RPMI7951 (cell line): ENCODE results near the gene MYO1G. TPM values are rescaled to one million over a fixed set of nuclear protein-coding genes. Genes with fewer than 3 reads are reported as not detected.
"Not testable (repeated sequence)": the region's sequence is repeated elsewhere in the genome, so short reads cannot be mapped to it uniquely, and the experiment has no call there.

Experiments used
- DNase-seq: peaks from one replicate; pipeline ENCODE4 v3.0.0-alpha.2; 2012; ENCODE audit warnings: low read depth
- total RNA-seq: library from RNA; depleted of rRNA; stranded (reverse); fragments of >200 nt; shearing (Covaris generic); gene quantifications from 2 replicates; pipeline ENCODE4 v1.2.3, GENCODE V29; 2014

MYO1G gene
- total RNA-seq, 1 experiment from 2014 or later = not detected

DNA sequence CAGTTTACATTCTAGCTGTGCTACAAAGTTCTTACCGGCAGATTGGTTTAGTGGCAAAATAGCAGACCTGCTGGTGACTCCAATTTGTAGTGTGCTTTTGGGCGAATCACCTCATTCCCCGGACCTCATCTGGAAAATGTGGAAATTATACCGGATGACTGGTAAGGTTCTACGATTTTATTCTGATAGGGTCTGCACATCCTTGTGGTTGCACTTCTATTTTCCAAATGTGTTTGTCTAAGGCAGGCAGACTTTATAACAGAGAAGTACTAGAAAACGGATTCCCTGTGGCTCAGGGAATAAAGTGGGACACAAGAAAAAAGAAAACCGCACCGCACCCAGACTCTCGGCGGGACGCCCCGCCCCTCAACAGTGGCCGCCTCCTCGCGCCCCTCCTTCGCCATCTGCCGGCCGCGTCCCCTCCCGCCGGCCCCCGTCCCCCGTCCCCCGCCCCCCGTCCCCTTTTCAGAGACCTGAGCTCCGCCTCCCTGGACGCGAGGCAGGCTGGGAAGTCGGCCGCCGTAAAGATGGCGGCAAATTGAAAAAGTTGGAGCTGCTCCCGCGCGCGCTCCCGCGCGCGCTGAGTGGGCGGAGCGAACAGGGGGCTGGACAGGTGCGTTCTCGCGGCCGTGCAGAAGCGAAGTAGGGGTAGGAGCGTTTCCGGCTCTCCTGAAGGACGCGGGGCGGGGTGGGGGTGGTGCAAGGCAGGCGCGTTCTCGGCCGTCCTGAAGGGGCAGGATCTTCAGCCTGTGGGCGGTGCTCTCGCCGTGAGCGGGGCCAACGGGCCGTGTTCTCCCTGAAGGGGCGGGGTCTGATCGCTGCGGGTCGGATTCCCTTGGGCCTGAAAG lies 20.7 kb upstream of the MYO1G start:
- DNase-seq = peak; percentile 99

DNA sequence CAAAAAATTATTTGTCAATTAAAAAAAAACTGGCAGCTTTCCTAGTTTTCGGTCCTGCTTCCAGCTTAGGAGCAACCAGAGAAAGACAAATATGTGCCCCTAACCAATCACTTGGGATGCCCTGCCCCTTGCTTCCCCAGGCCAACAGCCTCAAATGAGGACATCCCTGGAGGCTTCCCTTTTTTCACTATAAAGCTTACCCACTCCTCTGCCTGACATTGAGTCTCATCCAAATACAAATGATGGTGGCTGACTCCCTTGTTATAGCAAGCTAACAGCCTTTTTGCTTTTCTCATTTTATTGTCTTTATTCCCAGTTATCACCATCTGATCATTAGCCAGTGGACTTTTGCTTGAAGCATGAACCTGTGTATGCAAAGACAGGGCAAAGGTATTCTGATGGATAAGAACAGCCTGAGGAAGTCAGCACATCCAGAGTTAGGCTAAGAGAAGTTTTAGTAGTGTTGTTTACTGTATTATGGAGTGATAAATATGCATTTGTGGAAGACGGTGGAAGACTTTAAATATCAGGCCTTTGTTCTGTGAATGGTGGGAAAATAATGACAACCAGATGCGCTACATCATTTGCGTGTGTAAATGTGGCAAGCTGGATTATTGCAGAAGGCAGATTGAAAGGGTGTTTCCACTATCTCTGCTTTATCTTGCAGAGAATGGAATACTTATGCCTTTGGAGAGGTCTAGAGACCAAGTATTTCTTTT lies 19.5 kb upstream of the MYO1G start:
- peak; percentile 34 for DNase-seq

DNA sequence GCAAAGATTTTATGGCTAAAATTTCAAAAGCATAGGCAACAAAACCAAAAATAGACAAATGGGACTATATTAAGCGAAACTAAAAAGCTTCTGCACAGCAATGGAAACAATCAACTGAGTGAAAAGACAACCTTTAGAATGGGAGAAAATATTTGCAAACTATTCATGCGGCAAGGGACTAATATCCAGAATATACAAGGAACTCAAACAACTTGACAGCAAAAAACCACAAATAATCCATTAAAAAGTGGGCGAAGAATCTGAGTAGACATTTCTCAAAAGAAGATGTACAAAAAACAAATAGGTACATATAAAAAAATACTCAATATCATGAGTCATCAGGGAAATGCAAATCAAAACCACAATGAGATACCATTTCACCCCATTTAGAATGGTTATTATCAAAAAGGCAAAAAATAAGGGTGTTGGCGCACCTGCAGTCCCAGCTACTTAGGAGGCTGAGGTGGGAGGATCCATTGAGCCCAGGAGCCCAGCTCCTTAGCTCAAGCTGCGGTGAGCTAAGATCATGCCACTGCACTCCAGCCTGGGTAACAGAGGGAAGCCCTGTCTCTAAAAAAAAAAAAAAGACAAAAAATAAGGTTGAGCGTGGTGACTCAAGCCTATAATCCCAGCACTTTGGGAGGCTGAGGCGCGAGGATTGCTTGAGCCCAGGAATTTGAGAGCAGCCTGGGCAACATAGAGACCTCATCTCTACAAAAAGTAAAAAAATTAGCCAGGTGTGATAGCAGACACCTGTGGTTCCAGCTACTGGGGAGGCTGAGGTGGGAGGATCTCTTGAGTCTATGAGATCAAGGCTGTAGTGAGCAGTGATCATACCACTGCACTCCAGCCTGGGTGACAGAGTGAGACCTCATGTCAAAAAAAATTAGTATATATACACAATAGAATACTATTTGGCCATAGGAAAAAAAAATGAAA lies 17.0 kb upstream of the MYO1G start:
- DNase-seq = no peak

DNA sequence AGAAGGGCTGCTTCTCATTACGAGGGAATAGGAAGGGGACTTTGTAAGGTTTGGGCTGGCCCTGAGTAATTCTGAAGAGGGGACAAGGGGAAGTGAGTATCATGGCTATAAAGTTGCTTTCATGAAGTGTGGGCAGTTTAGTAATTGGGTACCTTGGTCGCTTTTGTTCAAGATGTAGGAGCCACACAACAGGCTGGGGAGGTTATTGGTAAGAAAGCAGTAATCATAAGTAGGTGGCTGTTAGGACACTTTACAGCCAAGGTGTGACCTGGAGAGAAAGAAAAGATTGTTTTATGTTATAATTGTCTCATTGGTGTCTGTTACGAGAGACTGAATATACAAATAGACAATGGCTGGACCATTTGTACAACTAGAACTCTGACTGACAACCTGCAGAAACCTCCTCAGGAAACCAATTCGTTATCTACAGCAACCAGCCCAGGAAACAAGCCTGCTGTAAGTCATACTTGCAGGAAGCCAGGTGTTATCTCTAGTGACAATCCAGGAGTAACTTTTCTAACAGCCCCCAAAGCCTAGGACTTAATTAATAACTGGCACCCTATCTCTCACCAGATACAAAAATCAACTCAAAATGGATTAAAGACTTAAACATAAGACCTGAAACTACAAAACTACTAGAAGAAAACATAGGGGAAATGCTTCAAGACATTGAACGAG lies 16.2 kb upstream of the MYO1G start:
- no peak for DNase-seq

DNA sequence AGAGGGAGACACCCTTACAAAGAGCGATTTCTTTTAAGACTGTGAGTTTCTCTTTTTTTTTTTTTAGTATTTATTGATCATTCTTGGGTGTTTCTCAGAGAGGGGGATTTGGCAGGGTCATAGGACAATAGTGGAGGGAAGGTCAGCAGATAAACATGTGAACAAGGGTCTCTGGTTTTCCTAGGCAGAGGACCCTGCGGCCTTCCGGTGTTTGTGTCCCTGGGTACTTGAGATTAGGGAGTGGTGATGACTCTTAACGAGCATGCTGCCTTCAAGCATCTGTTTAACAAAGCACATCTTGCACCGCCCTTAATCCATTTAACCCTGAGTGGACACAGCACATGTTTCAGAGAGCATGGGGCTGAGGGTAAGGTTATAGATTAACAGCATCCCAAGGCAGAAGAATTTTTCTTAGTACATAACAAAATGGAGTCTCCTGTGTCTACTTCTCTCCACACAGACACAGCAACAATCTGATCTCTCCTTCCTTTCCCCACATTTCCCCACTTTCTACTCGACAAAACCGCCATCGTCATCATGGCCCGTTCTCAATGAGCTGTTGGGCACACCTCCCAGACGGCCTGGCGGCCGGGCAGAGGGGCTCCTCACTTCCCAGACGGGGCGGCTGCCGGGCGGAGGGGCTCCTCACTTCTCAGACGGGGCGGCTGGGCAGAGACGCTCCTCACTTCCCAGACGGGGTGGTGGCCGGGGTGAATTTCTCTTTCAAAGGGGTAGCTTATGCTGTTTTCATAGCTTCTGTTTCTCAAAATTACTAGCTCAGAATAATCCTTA lies 13.4 kb upstream of the MYO1G start:
- not testable (repeated sequence) for DNase-seq

DNA sequence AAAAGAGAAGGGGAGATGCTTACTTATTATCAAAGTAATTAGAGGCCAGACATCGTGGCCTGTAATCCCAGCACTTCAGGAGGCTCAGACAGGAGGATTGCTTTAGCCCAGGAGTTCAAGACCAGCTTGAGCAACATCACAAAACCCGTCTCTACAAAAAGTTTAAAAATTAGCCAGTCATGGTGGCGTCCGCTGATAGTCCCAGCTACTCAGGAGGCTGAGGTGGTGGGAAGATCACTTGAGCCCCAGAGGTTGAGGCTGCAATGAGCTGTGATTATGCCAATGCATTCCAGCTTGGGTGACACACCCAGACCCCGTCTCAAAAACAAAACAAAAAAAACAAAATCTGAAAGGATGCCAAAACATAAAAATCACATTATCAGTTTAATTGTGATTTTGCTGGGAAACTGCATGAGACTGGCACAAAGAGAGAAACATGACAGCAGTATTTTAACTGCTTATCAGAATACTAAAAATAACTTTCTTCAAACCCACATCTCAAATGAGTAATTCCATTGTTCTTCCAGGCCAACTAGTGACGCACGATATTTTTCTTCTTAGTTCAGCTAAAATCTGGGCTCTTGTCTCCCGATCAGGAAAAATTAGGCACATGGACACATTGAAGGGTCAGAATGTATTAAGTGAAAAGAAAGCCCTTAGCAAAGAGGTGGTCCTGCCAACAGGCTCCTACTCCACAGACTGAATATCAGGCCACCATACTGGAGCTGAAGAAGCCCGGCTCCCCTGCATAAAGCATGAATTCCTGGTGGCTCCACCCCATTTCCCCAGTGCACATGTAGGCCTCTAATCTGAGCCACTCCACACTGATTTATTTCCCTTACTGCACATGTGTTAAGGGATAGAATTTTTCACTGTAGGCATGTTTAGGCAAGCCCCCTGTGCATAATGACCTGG lies 11.6 kb upstream of the MYO1G start:
- DNase-seq = peak; percentile 90

DNA sequence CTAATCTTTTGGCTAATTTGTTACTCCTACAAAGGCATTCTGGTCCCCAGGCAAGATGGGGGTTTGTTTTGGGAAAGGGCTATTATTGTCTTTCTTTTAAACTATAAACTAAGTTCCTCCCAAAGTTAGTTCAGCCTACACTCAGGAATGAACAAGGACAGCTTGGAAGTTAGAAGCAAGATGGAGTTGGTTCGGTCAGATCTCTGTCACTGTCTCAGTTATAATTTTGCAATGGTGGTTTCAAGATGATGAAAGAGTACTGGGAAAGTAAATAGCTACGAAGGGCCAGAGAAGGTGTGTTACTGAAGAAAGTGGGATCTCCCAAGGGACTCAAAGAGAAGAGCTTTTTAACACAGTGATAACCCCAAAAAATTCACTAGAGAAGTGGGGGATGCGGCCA lies 10.3 kb upstream of the MYO1G start:
- DNase-seq = no peak

DNA sequence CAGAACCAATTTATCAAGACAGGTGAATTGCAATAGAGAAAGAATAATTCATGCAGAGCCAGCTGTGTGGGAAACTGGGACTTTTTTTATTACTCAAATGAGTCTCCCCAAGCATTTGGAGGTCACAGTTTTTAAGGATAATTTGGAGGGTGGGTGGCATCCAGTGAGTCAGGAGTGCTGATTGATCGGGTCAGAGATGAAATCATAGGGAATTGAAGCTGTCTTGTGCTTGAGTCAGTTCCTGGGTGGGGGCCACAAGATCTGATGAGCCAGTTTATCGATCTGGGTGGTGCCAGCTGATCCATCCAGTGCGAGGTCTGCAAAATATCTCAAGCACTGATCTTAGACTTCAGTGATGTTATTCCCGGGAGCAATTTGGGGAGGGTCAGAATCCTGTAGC lies 9.9 kb upstream of the MYO1G start:
- DNase-seq = no peak

DNA sequence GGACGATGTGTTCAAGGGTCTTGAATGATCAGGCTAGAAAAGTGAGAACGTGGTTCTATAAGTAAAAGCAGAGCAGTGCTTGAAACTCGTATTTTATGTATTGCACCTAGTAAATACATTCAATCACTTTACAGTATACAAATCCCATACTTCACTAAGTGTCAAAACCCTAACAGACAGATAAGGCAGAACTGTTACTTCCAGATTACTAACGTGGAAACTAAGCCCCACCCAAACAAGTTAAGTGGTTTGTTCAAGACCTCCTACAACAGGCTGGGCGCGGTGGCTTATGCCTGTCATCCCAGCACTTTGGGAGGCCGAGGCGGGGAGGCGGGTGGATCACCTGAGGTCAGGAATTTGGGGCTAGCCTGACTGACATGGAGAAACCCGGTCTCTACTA lies 9.2 kb upstream of the MYO1G start:
- DNase-seq = no peak

DNA sequence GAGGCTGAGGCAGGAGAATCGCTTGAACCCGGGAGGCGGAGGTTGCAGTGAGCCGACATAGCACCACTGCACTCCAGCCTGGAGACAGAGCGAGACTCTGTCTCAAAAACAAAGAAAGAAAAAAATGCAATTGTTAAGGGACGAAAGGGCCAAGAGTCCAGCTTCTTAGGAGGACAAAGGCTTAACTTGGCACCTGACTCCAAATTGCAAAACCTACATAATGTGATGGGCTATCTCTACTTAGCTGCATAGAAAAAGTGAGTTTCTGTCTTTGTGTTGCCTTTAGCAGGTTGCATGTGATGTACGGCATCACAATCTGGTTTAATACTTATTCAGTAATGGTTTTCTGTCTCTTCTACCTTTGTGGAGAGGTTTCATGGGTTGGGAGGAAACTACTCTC lies 8.6 kb upstream of the MYO1G start:
- DNase-seq = no peak

DNA sequence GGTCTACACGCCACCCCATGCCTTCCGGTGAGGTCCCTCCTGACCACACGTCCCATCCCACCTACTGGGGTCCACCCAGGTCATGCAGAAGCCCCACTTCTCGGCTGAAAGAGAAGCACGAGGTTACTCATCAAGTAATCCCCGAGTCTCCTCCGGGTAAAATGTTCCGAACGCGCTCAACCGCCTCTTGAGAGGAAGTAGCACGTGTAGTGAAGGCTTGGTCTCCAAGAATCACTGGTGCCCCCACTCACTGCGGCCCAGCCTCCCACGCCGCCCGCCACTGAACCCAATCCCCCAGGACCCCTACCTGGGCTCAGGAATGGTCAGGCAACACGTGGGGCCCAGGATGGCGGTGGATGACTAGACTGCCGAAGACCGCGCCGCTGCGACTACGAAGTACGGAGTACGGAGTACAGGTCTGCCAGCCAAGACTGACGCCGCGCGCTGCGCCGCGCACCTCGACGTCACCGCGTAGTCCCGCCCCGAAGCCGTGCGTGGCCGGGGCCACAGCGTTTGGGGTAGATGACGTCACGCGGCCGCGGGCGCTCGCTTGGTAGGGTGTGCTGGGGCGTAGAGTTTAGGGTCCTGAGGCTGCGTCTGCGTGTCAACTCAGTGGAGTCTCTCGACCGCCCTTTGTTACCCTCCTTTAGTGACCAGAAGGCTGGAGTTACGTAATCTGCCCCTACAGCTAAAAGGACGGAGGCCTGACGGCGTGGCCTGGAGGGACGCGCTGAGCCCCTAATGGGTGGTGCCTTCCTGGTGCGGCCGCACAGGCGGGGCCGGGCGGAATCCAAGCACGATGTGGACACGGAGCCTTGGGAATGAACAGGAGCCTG lies 7.6 kb upstream of the MYO1G start:
- DNase-seq = peak; percentile 95

DNA sequence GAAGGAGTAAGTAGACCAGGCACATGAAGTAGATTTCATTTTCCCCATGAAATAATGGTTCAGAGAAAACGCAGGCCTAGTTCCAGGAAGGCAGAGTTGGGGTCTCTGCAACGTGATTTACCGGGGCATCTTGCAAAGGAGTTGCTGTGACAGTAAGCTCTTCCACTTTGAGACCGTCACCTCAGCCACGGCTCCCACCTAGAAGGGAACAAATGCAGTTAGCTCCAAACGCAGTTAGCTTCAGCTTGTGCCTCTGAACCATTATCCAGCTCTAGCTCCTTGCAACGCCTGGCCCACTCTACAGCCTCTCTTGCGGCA lies 7.0 kb upstream of the MYO1G start:
- no peak for DNase-seq

DNA sequence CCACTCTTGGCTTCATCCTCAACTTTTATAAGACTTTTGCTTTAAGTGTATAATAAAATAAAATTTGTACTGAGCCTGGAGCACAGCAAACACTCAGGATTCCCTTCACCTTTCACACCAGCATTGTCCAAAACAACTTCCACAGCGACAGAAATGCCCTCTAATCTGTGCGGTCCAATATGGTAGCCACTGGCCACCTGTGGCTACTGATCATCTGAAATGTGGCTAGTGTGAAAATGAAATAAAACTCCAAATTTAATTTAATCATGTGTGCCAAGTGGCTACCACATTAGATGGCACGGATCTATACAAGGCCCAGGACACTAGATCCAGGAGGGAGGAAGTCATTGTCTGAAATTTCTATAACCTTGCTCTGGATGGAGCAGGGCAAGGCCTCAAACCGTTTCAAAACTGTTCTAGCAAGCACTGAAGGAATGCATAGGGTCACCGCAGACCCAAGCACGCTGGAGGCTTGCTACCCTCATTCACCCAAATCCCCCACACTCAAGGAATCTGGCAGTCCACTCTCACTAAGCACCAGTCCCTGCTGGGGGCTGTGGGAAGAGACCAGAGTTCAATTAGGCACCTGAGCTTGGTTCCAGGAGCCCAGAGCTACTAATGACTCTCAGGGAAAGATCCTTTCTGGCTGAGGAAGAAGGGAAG lies 6.3 kb upstream of the MYO1G start:
- DNase-seq = no peak

DNA sequence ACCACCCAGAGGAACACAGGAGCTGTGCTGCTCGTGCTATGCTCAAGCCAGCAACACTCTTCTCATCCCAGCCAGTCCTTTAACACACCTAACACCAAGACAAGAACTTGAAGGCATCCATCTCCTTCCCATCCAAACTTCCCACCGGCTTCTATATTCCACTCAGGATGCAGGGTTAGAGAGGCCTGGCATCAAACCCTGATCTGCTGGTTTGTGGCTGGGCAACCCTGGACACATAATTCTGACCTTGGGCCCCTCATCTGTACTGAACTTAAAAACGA lies 5.6 kb upstream of the MYO1G start:
- DNase-seq = no peak

DNA sequence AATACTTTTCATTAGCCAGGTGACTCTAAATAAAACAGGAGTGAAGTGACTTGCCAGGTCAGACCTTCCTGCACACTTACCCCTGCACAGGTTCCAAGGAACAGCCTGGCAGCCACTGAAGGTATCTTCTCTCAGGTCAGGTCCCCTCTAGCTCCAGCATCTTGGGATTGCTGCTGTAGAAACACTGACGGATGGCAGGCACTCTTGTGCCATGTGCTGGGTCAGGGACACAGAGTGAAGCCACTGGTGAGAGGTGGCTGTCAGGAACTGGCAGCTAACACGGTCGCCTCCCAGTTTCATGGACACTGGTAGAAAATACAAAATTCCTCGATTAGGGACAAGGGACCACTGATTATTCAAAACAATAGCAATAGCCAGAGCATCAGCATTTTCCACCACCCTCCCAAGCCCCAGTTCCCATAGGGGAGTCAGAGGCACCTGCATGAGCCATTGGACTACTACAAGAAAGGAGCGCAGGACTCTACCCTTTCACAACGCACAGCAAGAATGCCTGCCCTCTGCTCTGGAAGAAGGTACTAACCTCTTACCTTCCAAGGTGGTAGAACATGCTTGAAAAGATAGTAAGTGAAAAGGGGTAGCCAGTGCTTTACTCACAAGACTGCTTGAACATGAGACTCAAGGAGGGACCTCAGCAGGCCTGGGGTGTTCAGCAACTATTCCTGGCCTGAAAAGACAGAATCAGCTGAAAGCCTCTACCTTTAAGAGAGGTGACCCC lies 5.1 kb upstream of the MYO1G start:
- no peak for DNase-seq

DNA sequence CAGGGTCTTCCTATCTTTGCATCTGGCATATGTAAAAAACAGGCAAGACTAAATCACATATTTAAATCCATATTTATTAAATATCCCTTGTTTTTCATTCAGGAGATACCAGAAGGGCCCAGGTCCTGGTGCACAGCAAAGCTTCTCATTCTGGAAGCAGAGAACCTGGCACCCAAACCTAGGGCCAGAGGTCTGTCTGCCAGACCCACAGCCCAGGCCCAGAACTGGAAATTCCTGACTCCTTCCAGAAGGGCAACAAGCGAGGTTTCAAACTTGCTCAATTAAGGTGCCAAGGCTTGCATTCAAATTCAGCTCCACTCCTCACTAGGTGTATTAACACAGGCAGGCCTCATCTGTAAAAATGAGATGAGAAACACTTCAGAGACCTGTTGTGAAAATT lies 4.2 kb upstream of the MYO1G start:
- DNase-seq = no peak

DNA sequence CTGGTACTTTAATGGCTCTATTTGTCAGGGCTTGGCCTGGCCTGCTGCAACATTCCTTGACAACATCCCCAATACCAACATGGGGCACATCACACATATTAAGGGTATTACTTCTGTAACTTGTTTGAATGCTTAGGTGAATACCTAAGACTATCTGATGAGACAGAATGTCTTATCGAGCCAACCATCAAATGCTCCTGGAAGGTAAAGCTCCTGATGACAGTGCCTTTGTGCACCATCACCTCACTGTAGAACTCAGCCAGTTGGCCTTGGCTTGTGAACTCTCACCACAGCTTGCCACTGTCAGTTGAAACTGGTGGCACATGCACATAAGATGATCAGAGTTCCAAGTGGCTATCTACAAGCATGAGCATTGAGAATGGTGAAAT lies 3.7 kb upstream of the MYO1G start:
- no peak for DNase-seq
